ENCODE data around the gene ACTR3. TPM values are rescaled to one million over a fixed set of nuclear protein-coding genes. Genes with fewer than 3 reads are reported as not detected.
A peak's percentile ranks its signal among the peaks of the same experiment; 100 is the strongest.

ACTR3 gene
- total and polyA plus RNA-seq, 8 donors, result 10.3 to 112 (median 52.9) TPM

- Histone ChIP-seq H3K4me3 (no peak overlapping the region), H3K4me1 (peaks cover 7 to 52% (median 36%) of the 10 kb centered on the region in 3 donors), H3K36me3 (no peaks in the 10 kb centered on the region), H3K9me3 (no peaks in the 10 kb centered on the region), H3K27ac (peak overlapping the region in 1 of 4 donors; percentile 25), H3K27me3 (no peaks in the 10 kb centered on the region)
- TF ChIP-seq, protein P1, sequence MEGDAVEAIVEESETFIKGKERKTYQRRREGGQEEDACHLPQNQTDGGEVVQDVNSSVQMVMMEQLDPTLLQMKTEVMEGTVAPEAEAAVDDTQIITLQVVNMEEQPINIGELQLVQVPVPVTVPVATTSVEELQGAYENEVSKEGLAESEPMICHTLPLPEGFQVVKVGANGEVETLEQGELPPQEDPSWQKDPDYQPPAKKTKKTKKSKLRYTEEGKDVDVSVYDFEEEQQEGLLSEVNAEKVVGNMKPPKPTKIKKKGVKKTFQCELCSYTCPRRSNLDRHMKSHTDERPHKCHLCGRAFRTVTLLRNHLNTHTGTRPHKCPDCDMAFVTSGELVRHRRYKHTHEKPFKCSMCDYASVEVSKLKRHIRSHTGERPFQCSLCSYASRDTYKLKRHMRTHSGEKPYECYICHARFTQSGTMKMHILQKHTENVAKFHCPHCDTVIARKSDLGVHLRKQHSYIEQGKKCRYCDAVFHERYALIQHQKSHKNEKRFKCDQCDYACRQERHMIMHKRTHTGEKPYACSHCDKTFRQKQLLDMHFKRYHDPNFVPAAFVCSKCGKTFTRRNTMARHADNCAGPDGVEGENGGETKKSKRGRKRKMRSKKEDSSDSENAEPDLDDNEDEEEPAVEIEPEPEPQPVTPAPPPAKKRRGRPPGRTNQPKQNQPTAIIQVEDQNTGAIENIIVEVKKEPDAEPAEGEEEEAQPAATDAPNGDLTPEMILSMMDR (IDR thresholded peaks at IDR 0.05), result no peak
- FAIRE-seq (no peak), DNase-seq (no peak), ATAC-seq (no peak)
- intact Hi-C loops (cut with DNase I), result no loop called here
- WGBS, 2 donors, result 67 to 73% methylated on average over 2 of the region's 2 CpGs
These were observed 12.1 kb downstream of the ACTR3 start for GRCh38 chr2:113901943-113902342.

DNA sequence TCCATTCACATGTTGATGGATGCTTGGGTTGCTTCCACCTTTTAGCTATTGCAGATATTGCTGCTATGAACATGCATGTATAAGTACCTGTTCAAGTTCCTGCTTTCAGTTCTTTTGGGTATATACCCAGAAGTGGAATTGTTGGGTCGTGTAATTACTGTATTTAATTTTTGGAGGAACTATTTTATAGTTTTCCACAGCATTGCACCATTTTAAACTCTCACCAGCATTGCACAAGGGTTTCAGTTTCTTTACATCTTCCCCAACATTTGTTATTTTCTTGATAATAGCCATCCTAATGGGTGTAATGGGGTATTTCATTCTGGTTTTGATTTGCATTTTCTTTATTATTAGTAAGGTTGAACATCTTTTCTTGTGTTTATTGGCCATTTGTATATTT is 16.0 kb downstream of the ACTR3 start:
- Histone ChIP-seq H3K36me3 (no peaks in the 10 kb centered on the region), H3K4me3 (no peak overlapping the region), H3K4me1 (peaks cover 0 to 30% (median 9%) of the 10 kb centered on the region in 3 donors), H3K27ac (no peak overlapping the region), H3K27me3 (no peaks in the 10 kb centered on the region), H3K9me3 (no peaks in the 10 kb centered on the region)
- DNase-seq (no peak), ATAC-seq (no peak), FAIRE-seq (no peak)
- 80 to 93% methylated on average over 1 of the region's 1 CpG for WGBS, 2 donors
- intact Hi-C loops (cut with DNase I), result no loop called here
- TF ChIP-seq, protein P1 (IDR thresholded peaks at IDR 0.05), result no peak

- Histone ChIP-seq H3K9me3 (no peaks in the 10 kb centered on the region), H3K4me3 (no peak overlapping the region), H3K4me1 (peaks cover 0 to 27% (median 5%) of the 10 kb centered on the region in 3 donors), H3K27me3 (no peaks in the 10 kb centered on the region), H3K36me3 (no peaks in the 10 kb centered on the region), H3K27ac (no peak overlapping the region)
- FAIRE-seq (no peak), ATAC-seq (no peak), DNase-seq (no peak)
- TF ChIP-seq, protein P1 (IDR thresholded peaks at IDR 0.05), result no peak
- intact Hi-C loops (cut with DNase I), result no loop called here
- WGBS, 2 donors, result 99 to 100% methylated on average over 1 of the region's 1 CpG
These were observed 16.8 kb downstream of the ACTR3 start for GRCh38 chr2:113906647-113907046.

GRCh38 chr2:113907297-113907696 is 17.4 kb downstream of the ACTR3 start:
- WGBS, 2 donors, result 78 to 81% methylated on average over 2 of the region's 2 CpGs
- FAIRE-seq, result no peak

GRCh38 chr2:113910110-113910717 is 20.3 kb downstream of the ACTR3 start:
- no peak for FAIRE-seq
- Histone ChIP-seq H3K4me1 (peaks cover 0 to 16% (median 0%) of the 10 kb centered on the region in 3 donors), H3K27ac (no peak overlapping the region), H3K36me3 (no peaks in the 10 kb centered on the region), H3K4me3 (no peak overlapping the region), H3K27me3 (no peaks in the 10 kb centered on the region), H3K9me3 (no peaks in the 10 kb centered on the region)
- DNase-seq, result no peak
- ATAC-seq, result peak in 3 of 4 donors; percentile 25 to 50 (median 35)
- TF ChIP-seq, protein P1 (IDR thresholded peaks at IDR 0.05), result no peak
- WGBS, 2 donors, result 93 to 96% methylated on average over 5 of the region's 5 CpGs
- intact Hi-C loops (cut with DNase I), result no loop called here

More at GRCh38 chr2:113907297-113907696, 17.4 kb downstream of the ACTR3 start:
- H3K27ac ChIP-seq, result no peak overlapping the region
- no peak overlapping the region for H3K4me3 ChIP-seq
- TF ChIP-seq, protein P1 (IDR thresholded peaks at IDR 0.05), result no peak
- intact Hi-C loops (cut with DNase I), result no loop called here
- H3K27me3 ChIP-seq, result no peaks in the 10 kb centered on the region
- H3K9me3 ChIP-seq, result no peaks in the 10 kb centered on the region
- no peak for ATAC-seq
- DNase-seq, result no peak
- H3K36me3 ChIP-seq, result no peaks in the 10 kb centered on the region
- peaks cover 0 to 24% (median 5%) of the 10 kb centered on the region in 3 donors for H3K4me1 ChIP-seq

Data from pancreas (tissue), 10 donors.